T-helper 22 cell (primary cell): ENCODE results near the gene NTN3.

Experiments used
- DNase-seq: peaks from one replicate; pipeline ENCODE4 v3.0.0-alpha.2; 2020; ENCODE audit warnings: low read depth

Gene NTN3

DNA sequence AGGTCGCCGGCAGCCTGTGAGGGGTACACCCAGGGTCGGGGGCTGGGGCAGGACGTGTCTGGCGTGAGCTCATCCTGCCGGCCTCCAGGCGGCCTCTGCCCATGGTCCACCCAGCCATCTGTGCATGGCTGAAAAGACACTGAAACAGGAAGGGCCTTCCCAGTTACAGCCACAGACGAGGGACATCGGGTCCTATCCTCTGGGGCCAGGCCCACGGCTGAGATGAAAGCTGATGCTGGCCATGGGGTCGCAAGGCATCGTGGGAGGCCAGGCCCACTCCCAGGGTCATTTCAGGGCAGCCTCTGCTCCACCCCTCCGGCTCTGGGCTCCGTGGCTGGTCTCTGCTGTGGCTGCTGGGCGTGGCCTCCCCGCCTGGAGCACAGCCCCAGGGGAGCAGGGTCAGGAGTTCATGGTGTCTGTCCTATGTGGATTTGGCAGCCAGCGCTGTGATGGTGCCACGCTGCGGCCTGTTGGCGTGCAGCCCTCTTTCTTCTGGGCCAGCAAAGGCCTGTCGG is 26.1 kb downstream of the NTN3 start:
- no peak for DNase-seq

DNA sequence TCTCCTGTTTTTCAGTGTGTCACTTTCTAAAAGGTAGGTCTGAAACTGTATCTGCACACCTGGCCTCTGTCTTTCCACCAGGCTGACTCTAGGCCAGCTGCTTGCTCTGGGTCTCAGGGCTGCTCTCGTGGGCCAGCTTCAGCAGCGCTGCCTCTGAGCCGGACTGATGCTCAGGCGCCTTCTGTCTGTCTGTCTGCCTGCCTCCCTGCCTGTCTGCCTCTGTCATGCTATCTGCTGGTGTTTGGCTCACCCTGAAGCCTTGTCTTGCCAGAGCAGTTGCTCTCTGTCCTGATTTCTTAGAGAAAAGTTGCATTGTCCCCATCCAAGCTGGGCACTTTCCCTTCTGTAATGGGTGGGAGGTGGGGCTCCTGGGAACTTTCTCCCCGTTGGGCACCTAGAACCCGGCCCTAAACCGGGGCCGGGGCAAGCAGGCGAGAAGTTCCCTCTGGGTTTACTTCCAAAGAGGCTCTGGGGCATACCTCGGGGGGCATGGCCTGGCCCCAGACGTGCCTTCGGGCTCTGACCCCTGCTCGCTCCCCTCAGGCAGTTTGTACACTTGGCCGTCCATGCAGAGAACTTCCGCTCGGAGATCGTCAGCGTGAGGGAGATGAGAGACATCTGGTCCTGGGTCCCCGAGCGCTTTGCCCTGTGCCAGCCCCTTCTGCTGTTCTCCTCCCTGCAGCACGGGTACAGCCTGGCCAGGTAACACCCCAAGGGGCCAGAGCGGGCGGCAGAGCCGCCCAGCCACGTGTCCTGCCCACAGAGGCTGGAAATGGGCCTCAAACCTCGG is 26.8 kb downstream of the NTN3 start:
- DNase-seq: no peak

DNA sequence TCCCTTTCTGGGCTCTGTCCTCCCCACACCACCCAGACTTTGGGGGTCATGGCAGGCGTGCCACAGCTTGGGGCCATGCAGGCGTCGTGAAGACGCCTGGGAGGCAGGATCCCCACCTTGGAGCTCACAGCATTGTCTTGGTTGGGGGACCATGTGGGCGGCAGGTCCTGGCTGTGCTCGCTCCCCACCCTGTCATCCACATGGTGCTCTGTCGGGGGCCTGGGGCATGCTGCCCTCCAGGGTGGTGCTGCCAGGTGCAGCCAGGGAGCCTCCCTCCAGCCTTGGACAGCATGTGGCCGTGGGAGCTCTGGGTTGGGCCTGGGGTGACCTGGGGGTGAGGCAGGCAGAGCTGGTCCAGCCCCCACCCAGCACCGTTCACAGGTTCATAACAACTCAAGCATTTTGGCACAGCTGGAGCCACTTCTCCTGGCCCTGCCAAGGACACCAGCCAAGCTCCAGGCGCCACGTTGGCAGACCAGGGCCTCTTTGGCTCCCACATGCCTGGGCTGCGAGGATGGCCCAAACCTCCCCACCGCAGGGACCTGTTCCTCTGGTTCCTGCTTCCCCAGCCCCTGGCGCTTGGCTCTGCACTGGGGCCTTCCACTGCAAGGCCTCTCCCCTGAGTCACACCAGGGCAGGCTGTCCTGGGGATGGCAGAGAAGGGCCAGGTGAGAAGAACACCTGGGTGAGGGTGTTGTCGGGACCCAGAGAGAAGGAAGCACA is 27.6 kb downstream of the NTN3 start:
- no peak for DNase-seq

DNA sequence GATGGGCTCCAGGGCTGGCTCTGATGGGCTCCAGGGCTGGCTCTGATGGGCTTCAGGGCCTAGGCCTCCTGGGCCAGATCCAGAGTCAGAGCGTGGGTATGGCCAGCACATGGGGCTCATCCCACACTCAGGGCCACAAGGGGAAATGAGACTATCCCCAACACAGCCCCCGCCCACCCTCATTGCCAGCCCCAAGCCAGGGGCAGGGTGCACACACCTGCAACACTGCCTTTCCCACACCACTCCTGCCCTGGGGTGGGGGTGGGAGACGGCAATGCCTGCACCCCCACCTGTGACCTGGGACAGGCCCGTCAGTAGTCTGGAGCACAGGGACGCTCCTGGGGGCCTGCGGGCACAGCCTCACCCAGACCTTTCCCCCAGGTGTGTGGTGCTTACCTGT is 28.4 kb downstream of the NTN3 start:
- no peak for DNase-seq

DNA sequence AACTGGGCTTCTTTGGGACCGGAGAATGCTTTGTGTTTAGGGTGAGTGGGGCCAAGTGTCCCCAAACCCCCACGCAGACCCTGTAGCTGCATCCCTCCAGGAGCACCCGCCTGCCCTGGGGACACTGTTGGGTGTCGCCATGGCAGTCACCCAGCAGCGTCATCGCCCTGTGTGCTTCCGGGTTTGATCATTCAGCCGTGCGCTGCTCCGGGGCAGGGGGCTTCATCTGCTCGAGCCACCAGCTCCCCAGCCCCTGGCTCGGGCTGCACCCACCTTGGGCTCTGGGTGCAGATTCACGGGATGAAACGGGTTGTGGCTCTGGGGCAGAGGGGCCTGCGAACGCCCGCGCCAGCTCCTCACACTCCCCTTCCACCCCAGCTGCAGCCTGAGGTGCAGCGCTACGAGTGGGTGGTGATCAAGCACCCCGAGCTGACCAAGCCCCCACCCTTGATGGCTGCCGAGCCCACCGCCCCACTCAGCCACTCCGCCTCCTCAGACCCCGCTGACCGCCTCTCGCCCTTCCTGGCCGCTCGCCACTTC is 28.9 kb downstream of the NTN3 start:
- DNase-seq: no peak

DNA sequence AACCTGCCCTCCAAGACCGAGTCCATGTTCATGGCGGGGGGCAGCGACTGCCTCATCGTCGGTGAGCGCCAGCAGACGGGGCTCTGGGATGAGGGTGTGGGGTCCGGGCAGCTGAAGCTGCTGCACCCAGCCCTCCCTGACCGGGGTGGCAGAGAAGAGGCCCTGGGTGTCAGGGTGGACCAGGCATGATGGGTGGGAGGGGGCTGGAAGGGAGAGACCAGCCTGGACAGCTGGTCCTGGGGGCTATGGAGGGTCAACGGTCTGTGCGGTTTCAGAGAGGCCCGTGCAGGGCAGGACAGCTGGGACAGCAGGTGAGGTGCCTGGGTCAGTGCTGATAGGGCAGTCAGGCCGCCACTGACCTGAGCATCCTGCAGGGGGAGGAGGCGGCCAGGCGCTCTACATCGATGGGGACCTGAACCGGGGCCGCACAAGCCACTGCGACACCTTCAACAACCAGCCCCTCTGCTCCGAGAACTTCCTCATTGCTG is 29.4 kb downstream of the NTN3 start:
- no peak for DNase-seq

DNA sequence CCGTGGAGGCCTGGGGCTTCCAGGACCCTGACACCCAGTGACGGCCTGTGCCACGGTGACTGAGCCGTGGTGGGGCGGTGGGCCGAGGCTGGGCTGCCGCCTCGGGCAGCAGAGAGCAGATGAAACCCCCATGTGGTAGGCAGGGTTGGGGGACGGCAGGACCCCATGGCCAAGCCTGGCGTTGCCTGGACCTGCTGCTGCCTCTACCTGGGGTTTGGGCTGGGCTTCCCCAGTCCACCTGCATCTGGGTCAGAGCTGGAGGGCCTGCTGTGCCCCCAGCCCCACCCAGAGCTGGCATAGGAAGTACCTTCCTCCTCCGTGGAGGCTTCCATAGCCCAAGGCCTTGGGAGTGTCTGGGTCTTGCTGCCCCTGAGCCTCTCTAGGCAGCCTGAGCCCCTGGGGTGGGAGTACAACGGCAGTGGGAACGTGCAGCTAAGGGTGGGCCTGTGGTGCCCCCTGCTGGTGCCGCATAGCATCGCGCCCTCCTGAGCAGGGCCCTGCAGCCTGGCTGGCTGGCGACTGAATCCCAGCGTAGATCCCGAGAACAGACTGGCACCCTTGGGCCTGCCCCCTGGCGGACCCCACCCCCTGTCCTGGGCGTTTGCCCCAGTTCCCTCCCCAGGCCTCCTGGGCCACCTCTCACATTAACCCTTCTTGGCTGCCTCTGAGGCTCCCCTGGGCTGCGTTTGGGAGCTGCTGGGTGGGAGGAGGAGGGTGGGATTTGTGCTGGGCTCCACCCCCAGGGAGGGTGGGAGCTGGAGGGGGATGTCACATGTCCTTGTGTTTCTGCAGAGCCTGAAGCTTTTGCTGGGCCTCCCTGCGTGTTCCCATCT is 30.0 kb downstream of the NTN3 start:
- peak; percentile 46 for DNase-seq

DNA sequence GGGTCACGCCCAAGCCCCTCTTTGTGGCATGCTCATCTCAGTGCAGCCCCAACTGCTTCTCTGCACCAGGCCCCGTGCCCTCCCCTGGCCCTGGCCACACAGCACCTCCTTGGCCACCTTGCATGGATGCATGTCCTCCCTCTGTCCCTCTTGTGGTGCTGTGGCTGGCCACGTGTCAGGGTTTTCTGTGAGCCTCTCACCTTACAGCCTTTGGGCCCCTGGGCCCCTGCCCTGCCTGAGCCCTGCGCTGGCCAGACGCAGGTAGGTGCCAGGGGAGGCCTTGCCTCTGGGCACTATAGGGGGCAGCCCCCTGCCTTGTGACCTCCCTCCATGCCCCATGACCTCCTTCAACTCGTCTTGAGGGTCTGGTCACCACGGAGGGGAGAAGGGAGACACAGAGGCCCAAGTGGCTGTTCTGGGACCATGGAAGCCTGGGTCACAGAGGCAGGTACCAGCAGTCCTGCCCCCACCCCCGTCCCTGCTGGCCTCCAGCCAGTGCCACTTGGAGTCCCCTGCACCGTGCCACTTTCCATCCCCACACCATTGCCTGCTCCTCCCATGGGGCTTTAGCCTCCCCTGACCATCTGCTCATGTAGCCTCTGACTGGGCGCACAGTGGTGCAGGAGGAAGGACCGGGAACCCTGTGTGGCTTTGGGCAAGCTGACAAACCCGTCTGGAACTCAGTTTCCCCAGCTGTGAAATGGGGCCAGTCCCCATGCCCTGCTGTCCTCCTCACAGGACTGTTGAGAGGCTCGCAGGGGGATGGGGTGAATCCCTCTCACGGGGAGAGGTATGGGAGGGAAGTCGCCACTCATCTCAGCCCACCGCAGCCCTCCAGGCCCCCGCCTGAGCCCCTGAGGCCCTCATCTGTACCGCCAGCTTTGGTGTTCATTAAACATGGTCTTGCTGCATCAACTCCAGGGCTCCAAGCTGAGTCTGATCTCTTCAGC is 31.1 kb downstream of the NTN3 start:
- DNase-seq: no peak

DNA sequence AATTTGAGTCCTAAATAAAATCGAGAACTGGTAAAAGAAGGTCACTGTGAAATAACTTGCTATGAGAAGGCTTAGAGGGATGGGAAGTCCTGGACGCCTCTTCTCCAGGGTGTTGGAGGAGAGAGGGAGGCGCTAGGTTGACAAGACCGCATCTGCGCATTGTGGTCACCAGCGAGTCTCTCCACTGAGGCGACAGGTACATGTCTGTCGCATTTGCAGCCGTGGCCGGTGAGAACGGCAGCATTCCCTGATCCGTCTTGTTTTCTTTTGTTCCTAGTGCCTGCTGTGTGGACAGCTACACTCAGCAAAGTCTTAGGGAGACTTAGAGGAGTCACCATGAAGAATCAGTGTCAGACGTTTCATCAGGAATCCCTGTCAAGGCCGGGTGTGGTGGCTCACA is 34.6 kb downstream of the NTN3 start:
- DNase-seq: no peak

DNA sequence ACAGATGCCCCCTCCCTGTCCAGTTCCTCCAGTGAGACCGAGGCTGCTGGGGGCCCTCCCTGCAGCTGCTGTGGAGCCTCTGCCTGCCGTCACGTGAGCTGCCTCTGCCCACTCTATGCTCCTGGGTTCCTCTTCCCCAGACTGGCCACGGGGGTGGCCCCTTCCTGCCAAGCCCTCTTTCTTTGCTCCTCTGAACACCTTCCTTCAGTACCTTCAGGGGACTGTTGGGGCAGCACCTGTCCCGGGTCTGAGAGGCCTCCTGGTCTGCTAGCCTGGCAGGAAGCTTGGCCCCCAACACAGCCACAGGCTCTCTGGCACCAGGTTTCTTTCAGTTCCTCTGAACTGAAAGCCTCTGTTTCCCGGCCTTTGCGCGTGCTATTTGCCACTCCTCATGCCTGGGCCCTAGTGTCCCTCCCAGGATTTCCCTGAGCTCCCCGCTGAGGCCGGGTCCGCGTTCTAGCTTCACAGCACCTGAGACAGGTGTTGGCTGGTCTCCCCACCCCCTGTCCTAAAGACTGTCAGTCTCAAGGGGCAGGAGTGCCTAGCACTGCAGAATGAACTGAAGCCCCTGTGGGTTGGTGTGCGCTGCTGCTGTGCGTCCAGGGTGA is 36.1 kb downstream of the NTN3 start:
- DNase-seq: no peak

DNA sequence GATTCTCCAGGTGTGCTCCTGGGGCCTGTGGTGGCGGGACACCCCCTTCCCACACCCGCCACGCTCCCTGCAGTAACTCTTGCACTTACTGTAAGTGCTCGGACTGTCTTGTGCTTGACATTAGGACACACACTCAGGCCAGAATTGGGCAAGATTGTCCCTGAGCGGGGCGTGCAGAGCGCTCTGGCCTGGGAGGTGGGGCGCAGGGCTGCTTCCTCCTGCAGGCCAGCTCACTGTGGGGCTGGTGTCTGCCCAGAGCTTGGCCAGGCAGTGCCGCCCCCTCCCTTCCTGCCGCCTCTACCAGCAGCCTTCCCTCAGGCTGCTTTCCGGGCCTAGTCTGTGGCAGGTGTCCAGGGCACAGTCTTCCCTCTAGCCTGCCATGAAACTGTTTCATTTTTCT is 36.6 kb downstream of the NTN3 start:
- DNase-seq: no peak

DNA sequence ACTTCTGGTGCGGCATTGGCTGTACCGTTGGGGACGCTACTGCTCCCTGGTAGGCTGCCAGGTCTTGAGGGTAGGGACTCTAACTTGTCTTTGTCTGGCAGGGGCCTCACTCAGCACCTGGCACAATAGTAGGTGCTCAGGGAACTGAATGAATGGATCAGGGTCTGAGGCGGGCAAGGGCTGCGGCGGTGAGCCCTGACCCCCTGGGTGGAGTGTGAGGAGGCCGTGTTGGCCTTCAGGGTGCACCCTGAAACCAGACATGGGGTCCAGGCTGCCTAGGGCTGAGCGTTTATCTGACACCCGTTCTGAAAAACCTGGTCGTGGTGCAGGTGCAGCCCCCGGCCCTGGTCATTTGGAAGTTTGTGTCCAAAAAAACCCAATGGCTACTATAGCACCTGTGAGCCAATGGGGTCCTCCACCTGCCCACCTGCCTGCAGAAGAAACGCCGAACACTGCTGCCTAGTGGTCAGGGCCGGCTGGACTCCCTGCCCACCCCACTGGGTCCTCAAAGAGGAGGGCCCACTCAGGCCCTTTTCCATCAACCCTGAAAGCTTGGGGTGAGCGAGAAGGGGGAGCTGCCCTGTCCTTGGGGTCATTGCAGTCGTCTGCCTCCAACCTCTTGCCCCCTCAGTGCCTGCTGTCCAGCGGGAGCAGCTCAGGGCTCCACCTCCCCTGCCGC is 37.8 kb downstream of the NTN3 start:
- no peak for DNase-seq

DNA sequence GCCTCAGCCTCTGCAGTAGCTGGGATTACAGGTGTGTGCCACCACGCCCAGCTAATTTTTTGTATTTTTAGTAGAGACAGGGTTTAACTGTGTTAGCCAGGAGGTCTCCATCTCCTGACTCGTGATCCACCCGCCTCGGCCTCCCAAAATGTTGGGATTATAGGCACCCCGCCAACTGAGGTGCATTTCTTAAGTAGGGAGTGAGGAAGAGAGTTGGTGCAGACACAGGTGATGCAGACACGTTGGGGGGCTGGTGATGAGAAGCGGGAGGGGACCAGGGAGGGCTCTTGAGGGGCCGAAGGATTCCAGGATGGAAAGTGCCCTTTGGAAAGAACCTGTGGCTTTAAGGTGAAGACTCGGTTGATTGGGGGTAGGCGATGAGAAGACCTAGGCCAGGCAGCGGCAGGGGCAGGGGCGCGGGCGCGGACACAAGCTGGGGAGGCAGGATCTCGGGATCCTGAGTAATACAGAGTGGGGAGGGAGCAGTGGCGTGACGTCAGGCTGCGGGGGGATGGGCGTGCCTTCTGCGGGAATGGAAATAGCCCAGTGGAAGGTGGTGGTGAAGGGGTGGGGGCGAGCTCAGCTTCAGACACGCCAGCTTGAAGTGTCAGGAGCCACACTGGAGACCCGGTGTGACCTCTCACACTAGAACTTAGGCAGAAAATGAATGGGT is 40.2 kb downstream of the NTN3 start:
- DNase-seq: no peak

DNA sequence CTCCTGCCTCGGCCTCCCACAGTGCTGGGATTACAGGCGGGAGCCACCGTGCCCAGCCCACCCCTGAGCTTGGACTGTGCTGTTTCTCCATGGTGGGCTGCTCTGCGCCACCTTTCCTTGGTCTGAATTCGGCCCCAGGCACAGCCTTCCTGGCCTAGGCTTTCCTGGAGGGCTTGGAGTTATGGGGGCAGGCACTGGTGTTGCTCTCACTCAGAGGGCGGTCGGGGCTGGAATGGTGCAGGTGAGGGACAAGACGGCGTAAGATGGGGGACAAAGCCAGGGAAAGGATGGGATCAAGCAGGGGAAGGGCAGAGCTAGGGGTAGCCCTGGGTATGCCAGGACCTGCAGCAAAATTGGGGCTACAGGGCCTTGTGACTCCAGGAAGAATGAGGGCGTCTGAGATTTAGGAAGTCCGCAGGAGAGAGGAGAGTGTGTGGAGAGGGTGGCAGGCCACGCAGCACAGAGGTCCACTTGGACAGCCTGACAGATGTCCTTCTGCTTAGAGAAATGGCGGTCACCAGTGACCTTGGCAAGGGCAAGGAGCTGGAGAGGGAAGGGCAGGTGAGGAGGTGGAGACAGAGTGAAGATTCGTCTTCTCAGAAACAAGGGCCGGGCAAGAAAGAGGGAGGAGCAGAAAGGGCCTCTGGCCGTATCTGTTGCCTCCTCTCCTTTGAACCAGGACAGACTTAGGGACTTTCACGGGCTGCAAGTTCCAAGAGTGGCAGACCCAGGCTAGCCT is 41.1 kb downstream of the NTN3 start:
- no peak for DNase-seq

DNA sequence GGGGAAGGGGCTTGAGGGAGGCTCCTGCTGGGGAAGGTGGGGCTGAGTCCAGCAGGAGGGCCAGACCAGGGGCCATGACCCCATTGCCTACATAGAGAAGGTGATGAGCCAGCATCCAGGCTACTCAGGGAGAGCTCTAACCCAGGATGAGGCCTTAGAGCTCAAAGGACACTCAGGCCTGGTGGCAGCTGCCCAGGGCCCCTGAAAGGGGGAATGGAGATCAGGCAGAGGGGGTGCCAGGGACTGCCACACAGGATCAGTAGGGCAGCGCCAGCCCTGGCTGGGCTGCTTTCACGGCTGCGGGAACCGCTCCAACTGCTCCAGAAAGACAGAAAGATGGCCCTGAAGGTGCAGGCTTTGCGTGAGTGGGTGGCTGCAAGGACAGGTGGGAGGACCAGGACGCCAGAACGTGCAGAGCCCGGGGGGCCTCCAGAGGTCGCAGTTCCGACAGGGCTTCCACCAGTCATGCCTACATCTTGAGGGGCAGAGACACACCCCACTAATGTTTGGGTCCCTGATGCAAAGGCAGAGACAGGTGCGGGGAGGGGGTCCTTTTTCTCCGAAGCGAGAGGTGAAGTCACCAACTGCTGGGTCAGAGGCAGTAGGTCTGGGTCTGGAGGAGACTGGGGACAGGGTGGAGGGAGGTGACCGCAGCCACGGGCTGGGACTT is 41.8 kb downstream of the NTN3 start:
- no peak for DNase-seq

DNA sequence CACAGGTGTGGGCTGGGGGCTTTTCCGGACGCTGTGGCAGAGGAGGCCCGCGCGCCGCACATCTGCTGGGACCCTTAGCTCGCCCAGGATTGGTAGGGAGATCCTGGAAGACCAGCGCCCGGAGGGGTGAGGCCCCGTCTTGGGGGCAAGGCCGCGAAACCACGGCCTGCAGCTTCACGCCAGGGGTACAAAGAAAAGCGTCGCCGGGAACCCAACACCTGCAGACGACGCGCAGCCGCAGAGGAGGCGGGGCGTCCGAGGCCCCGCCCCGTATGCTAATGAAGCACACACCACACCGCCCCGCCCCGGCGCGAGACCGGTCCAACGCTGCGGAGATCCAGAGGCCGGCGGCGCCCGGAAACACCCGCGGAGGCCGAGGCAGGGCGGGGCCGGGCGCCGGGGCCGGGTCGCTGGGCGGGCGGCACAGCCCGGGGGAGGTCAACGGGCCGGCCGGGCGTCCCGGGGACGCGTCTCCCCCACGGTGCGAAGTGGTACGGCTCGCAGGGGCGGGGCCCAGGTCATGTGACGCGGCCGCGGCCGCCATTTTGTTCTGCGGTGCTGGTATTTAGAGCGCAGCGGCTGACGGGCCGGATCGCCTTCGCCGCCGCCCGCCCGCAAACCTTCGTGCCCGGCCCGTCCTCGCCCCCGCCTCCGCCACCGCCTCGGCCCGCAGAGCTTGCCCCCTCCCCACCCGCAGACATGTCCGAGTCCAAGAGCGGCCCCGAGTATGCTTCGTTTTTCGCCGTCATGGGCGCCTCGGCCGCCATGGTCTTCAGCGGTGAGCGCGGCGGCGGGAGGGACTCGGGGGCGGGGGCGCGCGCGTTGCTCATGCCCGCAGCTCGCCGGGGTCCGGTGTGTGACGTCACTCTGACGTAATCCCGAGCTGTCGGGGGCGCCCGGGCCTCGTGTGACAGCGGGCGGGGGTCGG is 42.6 kb downstream of the NTN3 start, which contains the start of gene ATP6V0C:
TSS of gene ATP6V0C (plus strand) at position 548 of the 928 bp plus-strand sequence. CDS start at position 700, 152 bp downstream.
- peak; percentile 83 for DNase-seq
